Smooth muscle cell (in vitro differentiated cells): ENCODE results near the gene PTS. TPM values are rescaled to one million over a fixed set of nuclear protein-coding genes. Genes with fewer than 3 reads are reported as not detected.
A peak's percentile ranks its signal among the peaks of the same experiment; 100 is the strongest.

Source experiments
- DNase-seq: peaks from one replicate; lab custom pipeline; 2025; ENCODE audit not compliant: unreplicated experiment; lab: John Stamatoyannopoulos, UW
- H2AFZ ChIP-seq: fragments of 200-600 bp; sonication (generic); 2 replicates; pipeline ENCODE4 v1.6.0; 2016; ENCODE audit warnings: antibody characterized with exemption, low read depth, mild to moderate bottlenecking
- H3F3A ChIP-seq: fragments of 200-600 bp; sonication (generic); 2 replicates; pipeline ENCODE4 v1.6.0; 2017; ENCODE audit warnings: antibody characterized with exemption, low read depth
- H3K27ac ChIP-seq: fragments of 200-600 bp; sonication (generic); 2 replicates; pipeline ENCODE4 v1.5.1; 2016; ENCODE audit warnings: low read depth, mild to moderate bottlenecking
- H3K27me3 ChIP-seq: fragments of 200-600 bp; sonication (generic); 2 replicates; pipeline ENCODE4 v1.6.1; 2016; ENCODE audit warnings: low read depth, mild to moderate bottlenecking
- H3K36me3 ChIP-seq: fragments of 200-600 bp; sonication (generic); 2 replicates; pipeline ENCODE4 v1.5.1; 2016; ENCODE audit warnings: low read depth
- H3K4me1 ChIP-seq: fragments of 200-600 bp; sonication (generic); 2 replicates; pipeline ENCODE4 v1.5.1; 2016; ENCODE audit warnings: low read depth
- H3K4me2 ChIP-seq: fragments of 200-600 bp; sonication (generic); 2 replicates; pipeline ENCODE4 v1.6.0; 2016; ENCODE audit warnings: mild to moderate bottlenecking
- H3K4me3 ChIP-seq: fragments of 200-600 bp; sonication (generic); 2 replicates; pipeline ENCODE4 v1.5.1; 2016; ENCODE audit warnings: mild to moderate bottlenecking
- H3K79me2 ChIP-seq: fragments of 200-600 bp; sonication (generic); 2 replicates; pipeline ENCODE4 v1.6.0; 2016; ENCODE audit warnings: low read depth, mild to moderate bottlenecking
- H3K9ac ChIP-seq: fragments of 200-600 bp; sonication (generic); 2 replicates; pipeline ENCODE4 v1.6.0; 2016; ENCODE audit warnings: low read depth
- H3K9me3 ChIP-seq: fragments of 200-600 bp; sonication (generic); replicated peaks from 2 replicates; pipeline ENCODE4 v1.5.1; 2016; ENCODE audit warnings: low read depth
- H4K20me1 ChIP-seq: fragments of 200-600 bp; sonication (generic); 2 replicates; pipeline ENCODE4 v1.6.0; 2016; ENCODE audit warnings: low read depth
- WGBS: methylation state at CpG from one replicate; pipeline ENCODE4 v1.1.7; 2016; ENCODE audit warnings: low lambda C conversion rate; 5-methylcytosine and 5-hydroxymethylcytosine counted together
- polyA plus RNA-seq: library from polyadenylated mRNA; unstranded; fragments of >200 nt; fragmentation: Nextera tagmentation; extraction: Ambion mirVana; gene quantifications from 2 replicates; pipeline ENCODE4 v1.2.1, GENCODE V29; 2016
- total RNA-seq: library from RNA; depleted of rRNA; stranded (reverse); fragments of >200 nt; gene quantifications from 2 replicates; pipeline ENCODE4 v1.2.3, GENCODE V29; 2014
- TF ChIP-seq, protein P1 (sequence below): fragments of 200-600 bp; sonication (generic); IDR thresholded peaks from 2 replicates; pipeline ENCODE4 v1.5.1; 2017; ENCODE audit warnings: borderline replicate concordance, mild to moderate bottlenecking, antibody characterized with exemption; ENCODE audit not compliant: insufficient read depth, poor library complexity, severe bottlenecking

The PTS gene
- total and polyA plus RNA-seq, 2 experiments from 2014 or later, result 70.9 to 75.4 TPM

GRCh38 chr11:112241486-112241885 is 15.3 kb downstream of the PTS start:
- Histone ChIP-seq H3K9me3 (no peaks in the 10 kb centered on the region), H3K4me3 (no peak overlapping the region), H3K27ac (peak overlapping the region; percentile 42), H3F3A (no peaks in the 10 kb centered on the region), H3K27me3 (no peaks in the 10 kb centered on the region), H3K4me1 (no peaks in the 10 kb centered on the region), H3K4me2 (no peak overlapping the region), H4K20me1 (no peaks in the 10 kb centered on the region), H2AFZ (no peak overlapping the region), H3K36me3 (peaks cover 5% of the 10 kb centered on the region), H3K79me2 (no peaks in the 10 kb centered on the region), H3K9ac (no peak overlapping the region)
- TF ChIP-seq, protein P1, sequence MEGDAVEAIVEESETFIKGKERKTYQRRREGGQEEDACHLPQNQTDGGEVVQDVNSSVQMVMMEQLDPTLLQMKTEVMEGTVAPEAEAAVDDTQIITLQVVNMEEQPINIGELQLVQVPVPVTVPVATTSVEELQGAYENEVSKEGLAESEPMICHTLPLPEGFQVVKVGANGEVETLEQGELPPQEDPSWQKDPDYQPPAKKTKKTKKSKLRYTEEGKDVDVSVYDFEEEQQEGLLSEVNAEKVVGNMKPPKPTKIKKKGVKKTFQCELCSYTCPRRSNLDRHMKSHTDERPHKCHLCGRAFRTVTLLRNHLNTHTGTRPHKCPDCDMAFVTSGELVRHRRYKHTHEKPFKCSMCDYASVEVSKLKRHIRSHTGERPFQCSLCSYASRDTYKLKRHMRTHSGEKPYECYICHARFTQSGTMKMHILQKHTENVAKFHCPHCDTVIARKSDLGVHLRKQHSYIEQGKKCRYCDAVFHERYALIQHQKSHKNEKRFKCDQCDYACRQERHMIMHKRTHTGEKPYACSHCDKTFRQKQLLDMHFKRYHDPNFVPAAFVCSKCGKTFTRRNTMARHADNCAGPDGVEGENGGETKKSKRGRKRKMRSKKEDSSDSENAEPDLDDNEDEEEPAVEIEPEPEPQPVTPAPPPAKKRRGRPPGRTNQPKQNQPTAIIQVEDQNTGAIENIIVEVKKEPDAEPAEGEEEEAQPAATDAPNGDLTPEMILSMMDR, result no peak
- DNase-seq, result no peak
- 37% methylated on average over 3 of the region's 3 CpGs for WGBS

- 89% methylated on average over 4 of the region's 4 CpGs for WGBS
Measured at GRCh38 chr11:112247201-112247600, 21.0 kb downstream of the PTS start.

GRCh38 chr11:112248201-112248600 is 22.0 kb downstream of the PTS start:
- no peak overlapping the region for H3K9ac ChIP-seq
- H3K36me3 ChIP-seq, result peaks cover under 1% of the 10 kb centered on the region
- no peaks in the 10 kb centered on the region for H3K4me1 ChIP-seq
- 98% methylated on average over 2 of the region's 2 CpGs for WGBS
- TF ChIP-seq, protein P1, result no peak
- H3K79me2 ChIP-seq, result no peaks in the 10 kb centered on the region
- no peaks in the 10 kb centered on the region for H3F3A ChIP-seq
- no peaks in the 10 kb centered on the region for H3K9me3 ChIP-seq
- H3K4me3 ChIP-seq, result no peak overlapping the region
- H3K27ac ChIP-seq, result no peak overlapping the region
- no peaks in the 10 kb centered on the region for H4K20me1 ChIP-seq
- no peak overlapping the region for H2AFZ ChIP-seq
- no peak for DNase-seq
- H3K27me3 ChIP-seq, result no peaks in the 10 kb centered on the region
- no peak overlapping the region for H3K4me2 ChIP-seq

More at GRCh38 chr11:112247201-112247600, 21.0 kb downstream of the PTS start:
- Histone ChIP-seq H3K9ac (no peak overlapping the region), H3K4me1 (no peaks in the 10 kb centered on the region), H3K9me3 (no peaks in the 10 kb centered on the region), H3K36me3 (peaks cover 5% of the 10 kb centered on the region), H2AFZ (no peak overlapping the region), H3K27me3 (no peaks in the 10 kb centered on the region), H3K79me2 (no peaks in the 10 kb centered on the region), H3K4me2 (no peak overlapping the region), H3F3A (no peaks in the 10 kb centered on the region), H3K27ac (no peak overlapping the region), H3K4me3 (no peak overlapping the region), H4K20me1 (no peaks in the 10 kb centered on the region)
- DNase-seq, result no peak
- TF ChIP-seq, protein P1, result no peak

DNA sequence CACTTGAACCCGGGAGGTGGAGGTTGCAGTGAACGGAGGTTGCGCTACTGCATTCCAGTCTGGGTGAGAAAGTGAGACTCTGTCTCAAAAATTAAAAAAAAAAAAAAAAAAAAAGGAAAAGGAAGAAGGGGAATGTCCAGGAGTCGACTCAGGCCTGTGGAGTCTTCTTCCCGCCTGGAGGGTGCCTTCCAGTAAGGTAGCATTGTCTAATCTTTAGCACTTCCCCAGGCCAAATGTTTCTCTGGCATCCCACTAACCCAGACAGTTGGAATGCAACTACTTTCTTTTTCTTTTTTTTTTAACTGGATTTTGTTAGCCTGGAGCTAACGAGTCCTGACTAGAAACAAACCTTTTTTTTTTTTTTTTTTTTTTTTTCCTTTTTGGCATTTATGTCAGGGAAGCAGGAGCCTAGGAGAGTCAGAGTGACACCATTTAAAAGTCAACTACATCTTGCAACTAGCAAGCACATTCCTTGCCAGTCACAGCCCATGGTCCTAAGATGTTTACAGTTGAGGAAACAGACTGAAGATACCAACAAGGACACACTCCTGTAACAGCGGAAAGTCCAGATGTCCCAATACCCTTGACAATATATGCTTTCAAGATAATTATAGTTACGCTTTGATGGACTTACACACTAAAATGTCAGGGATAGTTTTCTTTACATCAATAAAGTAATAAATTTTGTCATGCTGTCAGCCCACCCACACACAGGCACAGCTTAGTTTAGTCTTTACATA is 23.8 kb downstream of the PTS start:
- Histone ChIP-seq H3K9ac (no peak overlapping the region), H4K20me1 (no peaks in the 10 kb centered on the region), H3K27ac (peak overlapping the region; percentile 9), H3K9me3 (no peaks in the 10 kb centered on the region), H3K4me2 (no peak overlapping the region), H3K4me1 (no peaks in the 10 kb centered on the region), H3K4me3 (no peak overlapping the region), H3F3A (peaks cover 4% of the 10 kb centered on the region), H2AFZ (no peak overlapping the region), H3K27me3 (no peaks in the 10 kb centered on the region), H3K36me3 (no peaks in the 10 kb centered on the region), H3K79me2 (no peaks in the 10 kb centered on the region)
- DNase-seq, result no peak
- TF ChIP-seq, protein P1, result no peak
- WGBS, result 58% methylated on average over 7 of the region's 8 CpGs
